Activated naive CD4-positive, alpha-beta T cell treated with anti-CD3 and anti-CD28 coated beads, Interleukin-2, amount 50 U/mL, for 72 hours (primary cell): Measurements from ENCODE around the gene FOXB1. TPM values are rescaled to one million over a fixed set of nuclear protein-coding genes. Genes with fewer than 3 reads are reported as not detected.
A peak's percentile ranks its signal among the peaks of the same experiment; 100 is the strongest.

Experiments used
- ATAC-seq, 2 donors: fragments of 150-1000 bp; cut with Tn5 transposase; 2 replicates each; pipeline ENCODE4 v1.10.0; 2021; ENCODE audit warnings: mild to moderate bottlenecking in 2 of 2, moderate library complexity in 2 of 2
- DNase-seq, 2 donors: peaks; one replicate each; pipeline ENCODE4 v3.0.0; 2021 to 2022; ENCODE audit warnings: low spot score in 2 of 2
- H3K27ac Mint-ChIP-seq, 2 donors: one replicate each; pipeline ENCODE4 v1.8.0; 2022; ENCODE audit warnings: mild to moderate bottlenecking in 2 of 2, mixed read lengths in 2 of 2
- H3K36me3 Mint-ChIP-seq, 2 donors: one replicate each; pipeline ENCODE4 v1.8.0; 2022; ENCODE audit warnings: mixed read lengths in 2 of 2
- H3K9me3 Mint-ChIP-seq, 2 donors: one replicate each; pipeline ENCODE4 v1.8.0; 2022; ENCODE audit warnings: mixed read lengths in 2 of 2
- total RNA-seq, 2 donors: library from RNA; stranded (reverse); gene quantifications; one replicate each; pipeline ENCODE4 v1.2.3, GENCODE V29; 2022

The FOXB1 gene
- total RNA-seq, 2 donors from 2014 or later = 0.16 TPM; not detected in 1

- DNase-seq = peak in 1 of 2 donors; percentile 10
Observed at GRCh38 chr15:60005352-60006202, 1.5 kb downstream of the FOXB1 start.

GRCh38 chr15:60006203-60006862, 2.2 kb downstream of the FOXB1 start:
- peaks cover 0 to 7% of the 10 kb centered on the region in 2 donors for H3K9me3 Mint-ChIP-seq
- H3K27ac Mint-ChIP-seq = peak overlapping the region; percentile 53 to 83
- peak; percentile 70 to 80 for ATAC-seq
- peak in 1 of 2 donors; percentile 55 for DNase-seq
- peaks cover 9 to 36% of the 10 kb centered on the region in 2 donors for H3K36me3 Mint-ChIP-seq

More at GRCh38 chr15:60005352-60006202, 1.5 kb downstream of the FOXB1 start:
- ATAC-seq = peak; percentile 17 to 21
- H3K9me3 Mint-ChIP-seq = peaks cover 0 to 7% of the 10 kb centered on the region in 2 donors
- H3K36me3 Mint-ChIP-seq = peaks cover 9 to 39% of the 10 kb centered on the region in 2 donors
- H3K27ac Mint-ChIP-seq = peak overlapping the region; percentile 48 to 83

GRCh38 chr15:60006873-60007272, 2.8 kb downstream of the FOXB1 start:
- ATAC-seq = no peak
- peaks cover 0 to 7% of the 10 kb centered on the region in 2 donors for H3K9me3 Mint-ChIP-seq
- DNase-seq = no peak
- peaks cover 9 to 30% of the 10 kb centered on the region in 2 donors for H3K36me3 Mint-ChIP-seq
- H3K27ac Mint-ChIP-seq = no peak overlapping the region

GRCh38 chr15:60009124-60009960, 5.2 kb downstream of the FOXB1 start:
- no peaks in the 10 kb centered on the region for H3K9me3 Mint-ChIP-seq
- ATAC-seq = no peak
- no peak overlapping the region for H3K27ac Mint-ChIP-seq
- no peak for DNase-seq
- peaks cover 9 to 19% of the 10 kb centered on the region in 2 donors for H3K36me3 Mint-ChIP-seq

GRCh38 chr15:60009980-60010732, 6.0 kb downstream of the FOXB1 start:
- H3K36me3 Mint-ChIP-seq = peaks cover 9 to 14% of the 10 kb centered on the region in 2 donors
- H3K9me3 Mint-ChIP-seq = no peaks in the 10 kb centered on the region
- ATAC-seq (no peak), DNase-seq (no peak)
- H3K27ac Mint-ChIP-seq = no peak overlapping the region

GRCh38 chr15:60010858-60011257, 6.7 kb downstream of the FOXB1 start:
- DNase-seq = no peak
- peaks cover 7% of the 10 kb centered on the region in 2 donors for H3K36me3 Mint-ChIP-seq
- no peaks in the 10 kb centered on the region for H3K9me3 Mint-ChIP-seq
- no peak for ATAC-seq
- no peak overlapping the region for H3K27ac Mint-ChIP-seq

GRCh38 chr15:60012695-60013094, 8.6 kb downstream of the FOXB1 start:
- DNase-seq = no peak
- peaks cover 0 to 6% of the 10 kb centered on the region in 2 donors for H3K9me3 Mint-ChIP-seq
- H3K27ac Mint-ChIP-seq = no peak overlapping the region

GRCh38 chr15:60017538-60018520, 13.7 kb downstream of the FOXB1 start:
- peak overlapping the region; percentile 1 to 72 for H3K27ac Mint-ChIP-seq
- peaks cover 5 to 6% of the 10 kb centered on the region in 2 donors for H3K9me3 Mint-ChIP-seq
- DNase-seq (no peak), ATAC-seq (peak; percentile 94 to 98)
- peaks cover 0 to 6% of the 10 kb centered on the region in 2 donors for H3K36me3 Mint-ChIP-seq

More at GRCh38 chr15:60012695-60013094, 8.6 kb downstream of the FOXB1 start:
- no peak for ATAC-seq
- H3K36me3 Mint-ChIP-seq = no peaks in the 10 kb centered on the region

GRCh38 chr15:60020736-60021135, 16.6 kb downstream of the FOXB1 start:
- no peak overlapping the region for H3K27ac Mint-ChIP-seq
- DNase-seq (no peak), ATAC-seq (no peak)
- peaks cover 0 to 6% of the 10 kb centered on the region in 2 donors for H3K36me3 Mint-ChIP-seq
- H3K9me3 Mint-ChIP-seq = peaks cover 5 to 6% of the 10 kb centered on the region in 2 donors

- H3K36me3 Mint-ChIP-seq = peaks cover 0 to 6% of the 10 kb centered on the region in 2 donors
- peaks cover 5 to 6% of the 10 kb centered on the region in 2 donors for H3K9me3 Mint-ChIP-seq
- ATAC-seq (no peak), DNase-seq (no peak)
- no peak overlapping the region for H3K27ac Mint-ChIP-seq
Observed at GRCh38 chr15:60021589-60022378, 17.7 kb downstream of the FOXB1 start.

- DNase-seq (no peak), ATAC-seq (no peak)
- Mint-ChIP-seq H3K9me3 (peaks cover 3 to 5% of the 10 kb centered on the region in 2 donors), H3K27ac (peak overlapping the region in 1 of 2 donors; percentile 26), H3K36me3 (peaks cover 0 to 6% of the 10 kb centered on the region in 2 donors)
Observed at GRCh38 chr15:60022379-60022741, 18.2 kb downstream of the FOXB1 start.

GRCh38 chr15:60026555-60026954, 22.4 kb downstream of the FOXB1 start:
- no peak for ATAC-seq
- Mint-ChIP-seq H3K27ac (no peak overlapping the region), H3K9me3 (no peaks in the 10 kb centered on the region), H3K36me3 (no peaks in the 10 kb centered on the region)
- no peak for DNase-seq

GRCh38 chr15:60035344-60035743, 31.2 kb downstream of the FOXB1 start:
- Mint-ChIP-seq H3K36me3 (no peaks in the 10 kb centered on the region), H3K27ac (no peak overlapping the region), H3K9me3 (no peaks in the 10 kb centered on the region)
- DNase-seq (no peak), ATAC-seq (no peak)

GRCh38 chr15:60039316-60039715, 35.2 kb downstream of the FOXB1 start:
- Mint-ChIP-seq H3K27ac (no peak overlapping the region), H3K36me3 (no peaks in the 10 kb centered on the region), H3K9me3 (no peaks in the 10 kb centered on the region)
- DNase-seq = no peak
- ATAC-seq = no peak
